ENCODE data around the gene PLCB1.

Gene PLCB1

DNA sequence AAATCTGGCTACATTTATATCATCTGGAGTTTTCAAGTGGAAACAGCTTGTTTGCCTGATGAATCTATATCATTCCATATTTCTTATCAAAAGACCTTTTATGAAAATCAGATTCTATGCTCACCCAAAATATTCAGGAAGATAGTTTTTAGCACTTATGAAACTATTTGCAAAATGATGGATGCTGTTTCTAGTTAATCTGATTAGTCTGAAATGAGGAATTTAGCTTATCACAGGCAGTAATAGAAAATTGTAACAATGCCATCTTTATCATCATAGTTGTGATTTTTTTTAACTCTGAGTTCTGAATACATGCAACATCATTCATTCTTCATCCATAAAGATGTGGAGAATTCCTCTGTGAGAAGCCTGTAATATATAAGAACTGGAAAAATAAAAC lies 229.7 kb downstream of the PLCB1 start:
- no peak for DNase-seq (ENCODE audit: low spot score)
- TF ChIP-seq, protein P1, sequence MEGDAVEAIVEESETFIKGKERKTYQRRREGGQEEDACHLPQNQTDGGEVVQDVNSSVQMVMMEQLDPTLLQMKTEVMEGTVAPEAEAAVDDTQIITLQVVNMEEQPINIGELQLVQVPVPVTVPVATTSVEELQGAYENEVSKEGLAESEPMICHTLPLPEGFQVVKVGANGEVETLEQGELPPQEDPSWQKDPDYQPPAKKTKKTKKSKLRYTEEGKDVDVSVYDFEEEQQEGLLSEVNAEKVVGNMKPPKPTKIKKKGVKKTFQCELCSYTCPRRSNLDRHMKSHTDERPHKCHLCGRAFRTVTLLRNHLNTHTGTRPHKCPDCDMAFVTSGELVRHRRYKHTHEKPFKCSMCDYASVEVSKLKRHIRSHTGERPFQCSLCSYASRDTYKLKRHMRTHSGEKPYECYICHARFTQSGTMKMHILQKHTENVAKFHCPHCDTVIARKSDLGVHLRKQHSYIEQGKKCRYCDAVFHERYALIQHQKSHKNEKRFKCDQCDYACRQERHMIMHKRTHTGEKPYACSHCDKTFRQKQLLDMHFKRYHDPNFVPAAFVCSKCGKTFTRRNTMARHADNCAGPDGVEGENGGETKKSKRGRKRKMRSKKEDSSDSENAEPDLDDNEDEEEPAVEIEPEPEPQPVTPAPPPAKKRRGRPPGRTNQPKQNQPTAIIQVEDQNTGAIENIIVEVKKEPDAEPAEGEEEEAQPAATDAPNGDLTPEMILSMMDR (IDR thresholded peaks at IDR 0.05; ENCODE audit: extremely low read depth, missing control alignments): no peak

DNA sequence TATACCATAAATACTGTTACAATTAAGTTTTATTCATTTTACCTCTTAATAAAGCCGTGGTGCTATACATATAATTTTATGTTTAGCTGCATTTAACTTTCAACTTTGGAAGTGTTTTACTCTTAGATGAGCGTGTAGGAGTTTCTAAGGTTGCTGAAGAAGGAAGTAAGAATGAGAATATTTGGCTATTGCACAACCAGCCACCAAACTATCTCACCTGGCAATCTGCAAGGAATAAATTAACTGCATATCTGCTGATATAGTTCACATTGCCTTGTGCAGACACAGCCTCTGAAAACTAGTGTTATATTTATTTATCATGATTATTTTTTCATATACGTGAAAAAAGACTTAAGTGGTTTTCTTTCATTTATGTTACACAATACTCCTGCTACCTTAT lies 230.4 kb downstream of the PLCB1 start:
- DNase-seq (ENCODE audit: low spot score): no peak
- TF ChIP-seq, protein P1 (IDR thresholded peaks at IDR 0.05; ENCODE audit: extremely low read depth, missing control alignments): no peak

DNA sequence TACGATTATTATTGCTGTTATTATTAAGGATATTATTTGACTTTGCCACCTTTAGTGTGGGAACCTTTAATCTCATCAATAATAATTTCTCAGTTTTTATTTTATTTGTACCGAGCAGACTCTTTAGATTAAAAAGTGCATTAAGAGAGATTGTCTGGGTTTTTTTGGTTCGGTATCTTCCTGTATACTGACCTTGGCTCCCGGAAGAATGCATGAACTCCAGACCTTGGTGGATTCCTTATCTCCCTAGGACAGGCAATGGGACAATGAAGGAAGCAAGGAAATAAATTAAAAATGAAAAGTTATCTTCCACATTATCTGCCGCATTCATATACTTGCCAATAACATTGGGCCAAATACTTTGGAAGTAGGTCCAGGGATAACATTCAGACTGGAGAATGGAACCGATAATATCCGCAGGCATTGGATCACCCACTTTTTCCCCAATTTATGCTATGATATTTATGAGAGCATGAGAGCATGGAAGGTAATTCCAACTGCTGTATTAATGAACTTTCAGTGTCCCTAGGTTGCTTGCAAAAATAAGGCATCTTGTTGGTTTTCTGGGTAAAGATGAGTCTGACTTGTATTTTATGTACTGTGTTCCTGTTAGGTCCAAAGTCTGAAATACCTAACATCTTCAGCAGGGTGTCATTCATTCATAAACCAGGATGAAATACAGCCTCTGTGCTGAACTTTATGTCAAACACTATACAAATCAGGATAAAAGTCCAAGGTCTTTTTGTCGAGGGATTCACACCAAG lies 232.1 kb downstream of the PLCB1 start:
- TF ChIP-seq, protein P1 (IDR thresholded peaks at IDR 0.05; ENCODE audit: extremely low read depth, missing control alignments): no peak
- no peak for DNase-seq (ENCODE audit: low spot score)

DNA sequence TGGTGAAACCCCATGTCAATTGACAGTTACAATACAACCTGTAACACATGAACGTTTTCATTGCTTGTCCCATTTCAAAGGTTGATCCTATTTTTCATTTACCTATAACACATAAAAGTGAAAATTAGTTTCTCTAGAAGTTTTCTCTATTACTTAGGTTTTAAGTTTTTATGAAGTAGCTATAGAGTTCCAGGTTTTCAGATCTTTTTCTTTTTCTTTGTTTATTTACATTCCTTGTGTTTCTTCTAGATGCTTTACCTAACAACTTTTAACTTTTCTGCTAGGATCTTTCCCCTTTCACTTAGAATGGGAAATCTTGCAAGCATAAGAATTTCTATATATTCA lies 232.6 kb downstream of the PLCB1 start:
- TF ChIP-seq, protein P1 (IDR thresholded peaks at IDR 0.05; ENCODE audit: extremely low read depth, missing control alignments): no peak
- no peak for DNase-seq (ENCODE audit: low spot score)

DNA sequence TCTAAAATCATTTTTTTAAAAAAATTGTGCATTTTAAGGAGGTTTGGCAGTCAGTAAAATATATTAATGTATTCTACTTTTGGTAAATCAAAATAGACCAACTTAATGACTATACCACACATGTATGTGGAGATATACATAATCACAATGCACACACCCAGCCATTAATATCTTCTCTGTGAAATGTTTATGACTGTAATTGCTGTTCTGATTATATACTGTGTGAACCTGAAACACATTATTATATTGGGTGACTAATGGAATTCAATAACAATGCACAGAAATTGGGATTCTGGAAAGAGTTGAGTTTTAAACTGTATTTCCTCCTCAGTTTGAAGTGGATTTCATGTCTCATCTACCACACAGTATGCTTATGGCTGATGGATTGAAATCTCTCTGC lies 233.6 kb downstream of the PLCB1 start:
- no peak for DNase-seq (ENCODE audit: low spot score)
- TF ChIP-seq, protein P1 (IDR thresholded peaks at IDR 0.05; ENCODE audit: extremely low read depth, missing control alignments): no peak

DNA sequence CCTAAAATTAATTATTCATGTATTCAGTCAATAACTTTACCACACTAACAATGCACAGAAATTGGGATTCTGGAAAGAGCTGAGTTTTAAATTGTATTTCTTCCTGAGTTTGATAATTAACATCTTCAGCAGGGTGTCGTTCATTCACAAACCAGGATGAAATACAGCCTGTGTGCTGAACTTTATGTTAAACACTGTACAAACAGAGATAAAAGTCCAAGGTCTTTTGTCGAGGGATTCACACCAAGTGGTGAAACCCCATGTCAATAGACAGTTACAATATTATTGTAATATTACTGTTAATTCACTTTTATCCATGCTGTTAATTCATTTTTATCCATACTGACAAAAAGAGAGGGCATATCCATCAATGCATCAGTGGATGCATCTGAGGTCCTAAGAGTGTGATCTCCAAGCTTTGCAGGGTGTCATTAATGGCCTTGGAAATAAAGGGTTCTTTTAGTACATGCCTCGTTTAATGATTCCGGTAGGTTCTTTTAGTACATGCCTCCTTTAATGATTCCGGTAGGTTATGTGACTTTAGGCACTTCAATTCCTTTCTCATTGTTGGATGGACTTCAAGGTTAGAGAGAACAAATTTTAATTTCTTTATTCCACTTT lies 234.3 kb downstream of the PLCB1 start:
- TF ChIP-seq, protein P1 (IDR thresholded peaks at IDR 0.05; ENCODE audit: extremely low read depth, missing control alignments): no peak
- no peak for DNase-seq (ENCODE audit: low spot score)

DNA sequence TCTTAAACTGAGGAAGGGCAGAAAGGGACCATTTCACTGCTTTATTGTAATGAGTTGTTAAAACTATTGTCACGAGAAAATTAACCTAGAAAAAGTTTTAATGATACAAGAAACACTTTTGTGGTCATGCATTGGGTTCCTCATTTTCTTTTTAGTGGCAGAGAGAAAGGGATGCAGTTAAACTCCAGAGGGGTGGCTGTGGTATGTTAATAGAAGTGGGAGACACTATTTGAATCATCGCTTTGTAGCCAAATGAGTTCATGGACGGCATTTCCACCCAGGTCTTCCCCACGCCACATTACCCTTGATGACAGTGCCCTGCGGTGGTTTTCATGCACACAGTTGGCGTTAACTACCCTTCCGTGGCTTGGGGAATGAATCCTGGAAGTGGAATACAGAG lies 235.6 kb downstream of the PLCB1 start:
- TF ChIP-seq, protein P1 (IDR thresholded peaks at IDR 0.05; ENCODE audit: extremely low read depth, missing control alignments): no peak
- DNase-seq (ENCODE audit: low spot score): no peak

Data from GM20000 (cell line).